ENCODE measurements around the gene NMU. TPM values are rescaled to one million over a fixed set of nuclear protein-coding genes. Genes with fewer than 3 reads are reported as not detected.

NMU gene
- total and polyA plus RNA-seq, 9 of the 15 experiments (the other 6 are each of a cell fraction or from before 2014, with no cell fraction given): 73.8 to 846 (median 599) TPM

GRCh38 chr4:55654131-55654530, 18.0 kb upstream of the NMU start:
- POLR2A ChIA-PET: interaction anchor here (1.1 to 1.3 kb wide), 2 partner anchors 12 to 15 kb away, joined by 3 read pairs; no protein-coding TSS in a partner anchor
- Histone ChIP-seq H3K79me2 (ENCODE audit: control insufficient read depth, insufficient read depth, low read length) (no peaks in the 10 kb centered on the region), H2AFZ (ENCODE audit: low read depth, low read length) (peak overlapping the region; percentile 54), H3K4me1 (replicated peaks in 1 of 2; ENCODE audit: control insufficient read depth in 2 of 2, insufficient read depth in 2 of 2, low read length in 2 of 2) (peaks cover 4 to 11% of the 10 kb centered on the region in 2 experiments; a peak in 4 of 5 replicates), H3K9ac (ENCODE audit: insufficient read depth in 1 of 2, low read depth in 2 of 2, low read length in 2 of 2) (peak overlapping the region in 1 of 2 experiments; percentile 41; a peak in 1 of 4 replicates), H3K4me3 (no peak overlapping the region), H4K20me1 (replicated peaks; ENCODE audit: control insufficient read depth, insufficient read depth, low read length) (no peaks in the 10 kb centered on the region), H3K9me1 (ENCODE audit: control insufficient read depth, insufficient read depth, low read length) (no peaks in the 10 kb centered on the region), H3K4me2 (ENCODE audit: insufficient read depth, low read length) (no peak overlapping the region), H3K27ac (ENCODE audit: extremely low read depth, low read depth, low read length) (no peak overlapping the region), H3K9me3 (replicated peaks; ENCODE audit: control insufficient read depth, insufficient read depth, low read depth, low read length) (0 out of 2 replicates have a peak, but pooled peaks cover 5% of the 10 kb centered on the region), H3K36me3 (ENCODE audit: control insufficient read depth, insufficient read depth, low read length) (no peaks in the 10 kb centered on the region), H3K27me3 (ENCODE audit: control insufficient read depth in 2 of 2, insufficient read depth in 2 of 2, low read length in 2 of 2) (no peaks in the 10 kb centered on the region)
- FAIRE-seq (peak; percentile 70), DNase-seq (ENCODE audit: extremely low read depth in 1 of 4, low spot score in 3 of 4) (peak in 1 of 4 experiments; percentile 42), ATAC-seq (peak; percentile 74)
- 46% methylated on average over 5 of the region's 5 CpGs for WGBS (ENCODE audit: insufficient coverage, low coverage, missing lambda C conversion rate)
- in situ Hi-C loops (cut with MboI): no loop called here
- CTCF ChIA-PET (ENCODE audit: low intra/inter-chr PET ratio): no interaction called here
- TF ChIP-seq SMARCE1 (IDR thresholded peaks at IDR 0.05) (no peak), KLF1 (tag; IDR thresholded peaks at IDR 0.05) (peak; percentile 55; the same call in 1 of the 2 replicates), SAFB (IDR thresholded peaks at IDR 0.05; ENCODE audit: borderline replicate concordance, low read depth, low read length) (no peak), ZFP36 (IDR thresholded peaks at IDR 0.05; ENCODE audit: low read depth, low read length, partially characterized antibody) (peak; percentile 13), THRA (IDR thresholded peaks at IDR 0.05) (no peak), MEF2A (IDR thresholded peaks at IDR 0.05; ENCODE audit: control insufficient read depth, low read depth, low read length) (peak; percentile 60; the same call in 1 of the 2 replicates), ZNF449 (CRISPR knock-in tag; IDR thresholded peaks at IDR 0.05) (no peak), ZNF766 (CRISPR knock-in tag; conservative IDR thresholded peaks at IDR 0.05) (no peak), SRF (CRISPR knock-in tag; IDR thresholded peaks at IDR 0.05) (peak; percentile 50 to 96; a peak in 2 of 4 replicates)
- BruUV-seq (replicated peaks): no TSS peak
- intact Hi-C loops (cut with micrococcal nuclease): no loop called here

All from K562 (cell line).